PC-3 (cell line): Measurements from ENCODE around the gene MYRFL. TPM values are rescaled to one million over a fixed set of nuclear protein-coding genes. Genes with fewer than 3 reads are reported as not detected.

Source experiments
- ATAC-seq: fragments of 200-7000 bp; cut with Tn5 transposase; 2 replicates; pipeline ENCODE4 v1.9.1; 2020; ENCODE audit warnings: mild to moderate bottlenecking, moderate library complexity
- BruUV-seq: library from RNA; stranded (reverse); fragments of 400-500 nt; replicated peaks from 2 replicates; lab custom pipeline; 2021; lab: Mats Ljungman, UMichigan
- CTCF ChIA-PET: fragments of 300-600 bp; sonication (Branson Sonifier 250); formaldehyde crosslinking; loops from one replicate; lab custom pipeline; 2022; ENCODE audit warnings: antibody characterized with exemption; lab: Charles Lee
- POLR2A ChIA-PET: fragments of 300-600 bp; sonication (Branson Sonifier 250); formaldehyde crosslinking; loops from one replicate; lab custom pipeline; 2022; ENCODE audit warnings: antibody characterized with exemption; ENCODE audit not compliant: unreplicated experiment; lab: Charles Lee
- DNase-seq: peaks from one replicate; pipeline ENCODE4 v3.0.0-alpha.2; 2015
- H2AFZ ChIP-seq: fragments of 300-600 bp; sonication (generic); 2 replicates; pipeline ENCODE4 v1.6.0; 2016; ENCODE audit warnings: antibody characterized with exemption, low read length
- H3F3A ChIP-seq: fragments of 300-600 bp; sonication (generic); one replicate; pipeline ENCODE4 v1.6.0; 2017; ENCODE audit warnings: antibody characterized with exemption, low read length, control low read depth, mild to moderate bottlenecking; ENCODE audit not compliant: unreplicated experiment
- H3K27ac ChIP-seq: fragments of 300-600 bp; sonication (generic); 2 replicates; pipeline ENCODE4 v1.5.1; 2016; ENCODE audit warnings: mild to moderate bottlenecking, low read length
- H3K27me3 ChIP-seq: fragments of 300-600 bp; sonication (generic); 2 replicates; pipeline ENCODE4 v1.6.1; 2016; ENCODE audit warnings: low read length, mixed read lengths
- H3K36me3 ChIP-seq: fragments of 300-600 bp; sonication (generic); 2 replicates; pipeline ENCODE4 v1.6.1; 2016; ENCODE audit warnings: low read depth, mixed run types, low read length, mixed read lengths
- H3K4me1 ChIP-seq: fragments of 300-600 bp; sonication (generic); 2 replicates; pipeline ENCODE4 v1.5.1; 2016; ENCODE audit warnings: low read length; ENCODE audit not compliant: insufficient read depth
- H3K4me2 ChIP-seq: fragments of 300-600 bp; sonication (generic); 2 replicates; pipeline ENCODE4 v1.6.0; 2016; ENCODE audit warnings: low read length
- H3K4me3 ChIP-seq: fragments of 300-600 bp; sonication (generic); 2 replicates; pipeline ENCODE4 v1.5.1; 2016; ENCODE audit warnings: mild to moderate bottlenecking, low read length, mixed read lengths
- H3K79me2 ChIP-seq: fragments of 300-600 bp; sonication (generic); 2 replicates; pipeline ENCODE4 v1.6.1; 2017; ENCODE audit warnings: low read length, mixed read lengths
- H3K9ac ChIP-seq: fragments of 300-600 bp; sonication (generic); 2 replicates; pipeline ENCODE4 v1.6.0; 2016; ENCODE audit warnings: mild to moderate bottlenecking, low read length
- H3K9me2 ChIP-seq: fragments of 300-600 bp; sonication (generic); replicated peaks from 2 replicates; pipeline ENCODE4 v1.6.1; 2016; ENCODE audit warnings: mixed run types, low read length, mixed read lengths
- H3K9me3 ChIP-seq: fragments of 300-600 bp; sonication (generic); 2 replicates; pipeline ENCODE4 v1.6.1; 2016; ENCODE audit warnings: low read length, mixed read lengths
- H4K20me1 ChIP-seq: fragments of 300-600 bp; sonication (generic); 2 replicates; pipeline ENCODE4 v1.6.1; 2016; ENCODE audit warnings: low read length, mixed read lengths
- CTCF ChIP-seq: fragments of 300-600 bp; sonication (generic); conservative IDR thresholded peaks from 2 replicates; pipeline ENCODE4 v1.5.1; 2017; ENCODE audit warnings: antibody characterized with exemption, low read depth, mild to moderate bottlenecking, low read length
- EZH2 ChIP-seq: fragments of 300-600 bp; sonication (generic); IDR thresholded peaks from one replicate; pipeline ENCODE4 v1.6.1; 2017; ENCODE audit warnings: antibody characterized with exemption, mild to moderate bottlenecking, low read length; ENCODE audit not compliant: unreplicated experiment
- EZH2phosphoT487 ChIP-seq: fragments of 300-600 bp; sonication (generic); IDR thresholded peaks from 2 replicates; pipeline ENCODE4 v1.6.1; 2018; ENCODE audit warnings: mild to moderate bottlenecking, antibody characterized with exemption, low read length, borderline replicate concordance
- intact Hi-C: fragments of 100-400 bp; cut with micrococcal nuclease; formaldehyde crosslinking; loops from 2 replicates; pipeline ENCODE4 v1.9.0; 2023
- total RNA-seq: library from RNA; depleted of rRNA; stranded (reverse); fragments of >200 nt; gene quantifications from 2 replicates; pipeline ENCODE4 v1.2.3, GENCODE V29; 2014

MYRFL gene
- total RNA-seq, 1 experiment from 2014 or later, result not detected

DNA sequence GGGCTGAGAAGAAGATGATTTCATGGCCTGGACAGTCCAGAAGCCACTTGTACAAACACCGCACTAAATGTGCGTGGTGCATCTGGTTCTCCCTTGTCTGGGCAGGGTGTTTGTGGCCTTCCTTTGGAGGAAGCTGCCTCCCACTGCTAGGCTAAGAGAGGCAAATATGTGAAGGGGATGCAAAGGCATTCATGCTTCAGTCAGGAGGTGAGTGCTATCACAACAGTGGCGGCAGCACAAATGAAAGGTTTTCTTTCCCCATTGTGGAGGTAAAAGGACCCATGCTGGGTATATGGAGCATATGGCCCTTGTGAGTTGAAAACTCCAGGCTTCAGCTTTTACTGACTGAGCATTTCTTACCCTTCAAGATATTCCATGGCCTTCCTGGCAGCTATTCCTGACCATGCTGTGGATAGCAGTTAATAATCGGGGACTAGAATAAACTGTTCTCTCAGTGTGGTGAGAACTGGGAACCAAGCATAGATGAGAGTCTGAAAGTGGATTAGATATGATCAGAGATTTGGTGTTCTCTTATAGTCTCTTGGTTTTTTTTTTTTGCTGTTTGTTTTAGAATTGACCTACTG is 69.9 kb downstream of the MYRFL start:
- no peaks in the 10 kb centered on the region for H3K4me1 ChIP-seq
- no peaks in the 10 kb centered on the region for H3K9me2 ChIP-seq
- no peak for DNase-seq
- no peaks in the 10 kb centered on the region for H3K27me3 ChIP-seq
- H3F3A ChIP-seq, result no peaks in the 10 kb centered on the region
- H3K4me2 ChIP-seq, result no peak overlapping the region
- H3K36me3 ChIP-seq, result no peaks in the 10 kb centered on the region
- H3K9me3 ChIP-seq, result no peaks in the 10 kb centered on the region
- intact Hi-C loops, result no loop called here
- POLR2A ChIA-PET, result no interaction called here
- no peak overlapping the region for H2AFZ ChIP-seq
- no peaks in the 10 kb centered on the region for H4K20me1 ChIP-seq
- BruUV-seq, result no TSS peak
- H3K9ac ChIP-seq, result no peak overlapping the region
- TF ChIP-seq EZH2phosphoT487, result no peak
- no peak for ATAC-seq
- CTCF ChIA-PET, result no interaction called here
- H3K4me3 ChIP-seq, result no peak overlapping the region
- no peak overlapping the region for H3K27ac ChIP-seq
- no peaks in the 10 kb centered on the region for H3K79me2 ChIP-seq

DNA sequence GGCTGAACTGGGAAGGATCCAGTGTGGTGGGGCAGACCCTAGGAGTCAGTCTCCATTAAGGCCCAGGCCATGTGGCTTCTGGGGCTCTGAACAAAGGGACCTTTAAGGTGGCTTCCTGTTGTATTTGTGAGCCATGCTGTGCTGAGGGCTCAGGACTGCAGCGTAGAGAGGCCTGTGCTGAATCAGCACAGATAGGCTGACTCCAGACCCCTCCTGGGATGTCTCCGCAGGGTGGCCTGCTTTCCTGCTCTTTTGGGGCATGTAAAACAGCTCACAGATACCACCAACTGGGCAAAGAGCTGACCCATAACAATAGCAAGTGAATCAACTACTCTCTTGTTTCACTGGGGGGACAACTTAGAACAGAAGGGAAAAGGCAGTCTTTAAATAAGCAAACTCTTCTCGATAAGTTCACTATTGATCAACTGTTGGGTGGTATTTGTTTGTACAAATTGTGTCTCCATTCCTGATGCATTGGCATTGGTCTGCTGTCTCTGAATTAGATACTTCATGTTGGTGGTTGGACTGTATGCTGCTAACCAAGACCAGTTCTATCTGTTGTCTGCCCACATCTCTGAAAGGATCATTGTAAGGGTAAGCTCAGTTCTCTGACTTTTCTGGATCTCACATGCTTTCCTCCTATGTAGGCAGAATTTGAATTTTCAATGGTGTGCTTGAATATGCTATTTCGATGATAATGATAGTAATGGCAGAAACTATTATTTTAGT is 71.8 kb downstream of the MYRFL start:
- Histone ChIP-seq H3K27ac (no peak overlapping the region), H3K4me2 (no peak overlapping the region), H3K9me2 (no peaks in the 10 kb centered on the region), H3K27me3 (no peaks in the 10 kb centered on the region), H3K9ac (no peak overlapping the region), H3F3A (no peaks in the 10 kb centered on the region), H2AFZ (no peak overlapping the region), H3K79me2 (no peaks in the 10 kb centered on the region), H4K20me1 (no peaks in the 10 kb centered on the region), H3K4me1 (no peaks in the 10 kb centered on the region), H3K36me3 (no peaks in the 10 kb centered on the region), H3K4me3 (no peak overlapping the region), H3K9me3 (no peaks in the 10 kb centered on the region)
- BruUV-seq, result no TSS peak
- ChIA-PET CTCF (no interaction called here), POLR2A (no interaction called here)
- TF ChIP-seq EZH2phosphoT487 (no peak), CTCF (no peak), EZH2 (no peak)
- DNase-seq (no peak), ATAC-seq (no peak)
- intact Hi-C loops, result no loop called here

DNA sequence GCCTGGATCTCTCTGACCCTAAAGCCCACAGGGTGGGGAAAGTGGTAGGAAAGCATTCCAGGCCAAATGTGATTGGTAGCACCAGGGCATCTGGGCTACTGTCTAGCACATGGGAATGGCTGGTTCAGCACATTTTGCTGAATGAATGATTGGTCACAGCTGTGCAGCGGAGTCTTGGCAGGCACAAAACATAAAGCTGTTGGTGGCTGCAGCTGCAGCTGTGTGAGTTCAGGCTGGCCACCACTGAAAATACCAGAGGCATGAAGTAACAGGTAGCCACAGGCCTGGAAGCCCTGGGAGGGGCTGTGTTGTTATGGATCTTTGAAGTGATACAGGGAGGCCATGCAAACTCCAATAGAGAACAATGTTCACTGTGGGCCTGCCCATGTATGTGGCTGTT is 72.7 kb downstream of the MYRFL start:
- Histone ChIP-seq H3K9me3 (no peaks in the 10 kb centered on the region), H3K4me2 (no peak overlapping the region), H2AFZ (no peak overlapping the region), H3F3A (no peaks in the 10 kb centered on the region), H3K9ac (no peak overlapping the region), H3K9me2 (no peaks in the 10 kb centered on the region), H3K27ac (no peak overlapping the region), H4K20me1 (no peaks in the 10 kb centered on the region), H3K27me3 (no peaks in the 10 kb centered on the region), H3K79me2 (no peaks in the 10 kb centered on the region), H3K4me3 (no peak overlapping the region), H3K36me3 (no peaks in the 10 kb centered on the region), H3K4me1 (no peaks in the 10 kb centered on the region)
- ChIA-PET CTCF (no interaction called here), POLR2A (no interaction called here)
- BruUV-seq, result no TSS peak
- intact Hi-C loops, result no loop called here
- ATAC-seq, result peak; percentile 77
- TF ChIP-seq EZH2phosphoT487 (no peak), EZH2 (no peak), CTCF (no peak)
- peak; percentile 64 for DNase-seq
